ENCODE data around the gene ITIH5.
"Not testable (repeated sequence)": the region's sequence is repeated elsewhere in the genome, so short reads cannot be mapped to it uniquely, and the experiment has no call there.

The ITIH5 gene

DNA sequence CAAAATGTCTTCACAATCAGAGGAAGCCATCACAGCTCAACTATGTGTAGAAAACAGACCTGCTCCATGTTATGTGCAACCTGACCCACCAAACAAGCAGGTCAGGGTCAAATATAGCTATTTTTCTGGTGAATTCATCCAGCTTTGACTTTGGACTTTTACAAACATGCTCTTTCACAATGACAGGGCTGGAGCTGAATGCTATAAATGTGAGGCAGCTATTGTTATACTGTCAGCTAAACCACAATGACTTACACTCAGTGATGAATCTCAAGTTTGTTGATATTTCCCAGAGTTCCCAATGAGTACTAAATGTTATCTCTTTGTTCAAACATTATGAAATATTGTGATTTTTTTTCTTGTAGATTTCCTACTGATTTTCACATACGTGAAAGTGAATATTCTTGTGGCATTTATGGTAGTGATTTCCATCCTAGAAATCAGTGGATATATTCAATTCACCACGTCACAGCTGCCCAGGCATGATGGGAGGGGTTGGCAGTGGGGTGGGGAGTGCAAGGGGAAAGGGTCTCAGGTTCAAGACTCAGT is 33.9 kb upstream of the ITIH5 start:
- CTCF ChIA-PET, result no interaction called here
- no peak for DNase-seq (ENCODE audit: extremely low spot score)
- no peak for TF ChIP-seq CTCF (IDR thresholded peaks at IDR 0.05; ENCODE audit: control extremely low read depth, extremely low read depth, low read depth, missing control alignments)
- POLR2A ChIA-PET, result interaction anchor here (0.9 kb wide), 1 partner anchor 9 kb away, joined by 5 read pairs; no protein-coding TSS in a partner anchor

DNA sequence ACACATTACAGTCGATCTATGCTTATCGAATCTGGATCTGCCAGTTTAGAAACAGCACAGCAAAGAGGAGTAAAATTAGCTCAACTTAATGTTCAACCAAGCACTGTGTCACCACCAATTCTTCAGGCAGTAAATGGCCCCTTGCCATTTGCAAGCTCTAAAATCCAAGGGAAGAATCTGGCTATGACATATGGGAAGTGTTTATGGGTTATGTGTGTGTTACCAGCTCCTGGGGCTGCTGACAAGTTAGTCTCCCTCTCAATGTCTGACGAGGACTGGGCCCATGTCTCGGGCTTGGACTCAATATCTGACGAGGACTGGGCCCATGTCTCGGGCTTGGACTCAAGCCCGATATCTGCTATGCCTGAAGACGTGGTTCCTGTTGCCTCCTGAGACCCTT is 30.7 kb upstream of the ITIH5 start:
- ChIA-PET POLR2A (no interaction called here), CTCF (interaction anchor here (2.5 kb wide), 1 partner anchor 10 kb away, joined by 18 read pairs; no protein-coding TSS in a partner anchor)
- no peak for TF ChIP-seq CTCF (IDR thresholded peaks at IDR 0.05; ENCODE audit: control extremely low read depth, extremely low read depth, low read depth, missing control alignments)
- DNase-seq (ENCODE audit: extremely low spot score), result no peak

DNA sequence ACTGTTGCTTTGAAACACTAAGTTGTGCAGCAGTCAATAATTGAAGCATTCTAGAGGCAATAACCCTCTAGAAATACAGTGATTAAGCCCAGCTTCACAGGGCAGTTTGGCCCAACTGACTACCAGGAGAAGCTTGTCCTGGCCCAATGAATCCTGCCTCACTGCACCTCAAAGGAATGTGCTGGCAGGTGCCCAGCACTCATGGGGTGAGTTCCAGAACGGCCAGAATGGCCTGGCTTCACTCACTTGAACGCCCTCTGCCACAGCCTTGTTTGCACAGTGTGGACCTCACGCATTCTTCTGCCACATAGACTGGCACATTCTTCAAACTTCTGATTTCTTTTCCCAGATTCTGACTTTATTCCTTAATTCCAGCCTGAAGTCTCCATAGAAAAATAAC is 29.8 kb upstream of the ITIH5 start:
- no peak for TF ChIP-seq CTCF (IDR thresholded peaks at IDR 0.05; ENCODE audit: control extremely low read depth, extremely low read depth, low read depth, missing control alignments)
- DNase-seq (ENCODE audit: extremely low spot score), result no peak
- POLR2A ChIA-PET, result no interaction called here
- CTCF ChIA-PET, result no interaction called here

GRCh38 chr10:7693194-7693593 is 26.4 kb upstream of the ITIH5 start:
- CTCF ChIA-PET, result interaction anchor here (1.6 kb wide), 1 partner anchor 13 kb away, joined by 3 read pairs; no protein-coding TSS in a partner anchor
- POLR2A ChIA-PET; DNase-seq (ENCODE audit: extremely low spot score): not testable (repeated sequence)

DNA sequence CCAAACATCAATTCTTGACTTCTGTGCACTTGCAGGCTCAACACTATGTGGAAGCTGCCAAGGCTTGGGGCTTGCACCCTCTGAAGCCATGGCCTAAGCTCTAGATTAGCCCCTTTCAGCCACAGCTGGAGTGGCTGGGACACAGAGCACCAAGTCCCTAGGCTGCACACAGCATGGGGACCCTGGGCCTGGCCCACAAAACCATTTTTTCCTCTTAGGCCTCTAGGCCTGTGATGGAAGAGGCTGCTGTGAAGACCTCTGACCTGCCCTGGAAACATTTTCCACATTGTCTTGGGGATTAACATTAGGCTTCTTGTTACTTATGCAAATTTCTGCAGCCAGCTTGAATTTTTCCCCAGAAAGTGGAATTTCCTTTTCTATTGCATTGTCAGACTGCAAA is 25.6 kb upstream of the ITIH5 start:
- CTCF ChIA-PET, POLR2A ChIA-PET: not testable (repeated sequence)

DNA sequence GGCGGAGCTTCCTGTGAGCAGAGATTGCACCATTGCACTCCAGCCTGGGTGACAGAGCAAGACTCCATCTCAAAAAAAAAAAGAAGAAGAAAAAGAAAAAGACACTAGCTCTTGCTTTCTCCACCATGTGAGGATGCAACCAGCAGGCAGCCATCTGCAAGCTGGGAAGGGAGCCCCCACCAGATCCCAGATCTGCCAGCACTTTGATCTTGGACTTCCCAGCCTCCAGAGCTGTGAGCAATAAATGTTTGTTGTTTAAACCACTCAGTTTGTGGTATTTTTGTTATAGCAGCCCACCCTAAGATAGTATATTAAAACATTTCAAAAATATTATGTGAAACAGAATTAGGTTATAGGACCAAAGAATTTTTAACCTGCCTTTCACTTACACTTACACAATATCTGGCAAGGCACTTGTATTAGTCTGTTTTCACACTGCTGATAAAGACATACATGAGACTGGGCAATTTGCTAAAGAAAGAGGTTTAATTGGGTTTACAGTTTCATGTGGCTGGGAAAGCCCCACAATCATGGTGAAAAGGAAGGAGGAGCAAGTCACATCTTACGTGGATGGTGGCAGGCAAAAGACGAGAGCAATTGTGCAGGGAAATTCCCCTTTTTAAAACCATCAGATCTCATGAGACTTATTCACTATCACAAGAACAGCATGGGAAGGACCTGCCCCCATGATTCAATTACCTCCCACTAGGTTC is 24.3 kb upstream of the ITIH5 start:
- CTCF ChIA-PET; DNase-seq (ENCODE audit: extremely low spot score); POLR2A ChIA-PET: not testable (repeated sequence)

More for the DNA sequence above, 25.6 kb upstream of the ITIH5 start:
- DNase-seq (ENCODE audit: extremely low spot score), result not testable (repeated sequence)

DNA sequence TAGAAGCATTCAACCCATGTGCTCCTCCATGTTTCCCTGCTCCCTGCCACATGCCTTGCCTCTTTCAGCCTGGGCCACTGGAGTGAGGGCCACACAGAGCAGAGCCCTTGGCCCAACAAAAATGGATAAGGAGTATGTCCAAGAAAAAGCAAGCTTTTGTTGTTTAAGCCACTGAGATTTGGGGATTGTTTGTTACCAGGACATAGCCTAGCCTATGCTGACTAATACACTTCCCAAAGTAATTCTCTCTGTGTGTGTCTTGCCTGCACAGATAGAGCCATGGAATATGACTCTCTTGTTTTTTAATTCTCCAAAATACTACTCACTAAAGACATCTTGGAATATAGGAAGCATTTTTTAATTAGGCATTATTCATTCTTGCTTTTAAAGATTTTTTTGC is 22.8 kb upstream of the ITIH5 start:
- DNase-seq (ENCODE audit: extremely low spot score), result no peak
- POLR2A ChIA-PET, result no interaction called here
- CTCF ChIA-PET, result interaction anchor here (3.4 to 6.8 kb wide), 3 partner anchors 9 to 166 kb away, joined by 16 to 82 read pairs (median 18); no protein-coding TSS in a partner anchor
- no peak for TF ChIP-seq CTCF (IDR thresholded peaks at IDR 0.05; ENCODE audit: control extremely low read depth, extremely low read depth, low read depth, missing control alignments)

DNA sequence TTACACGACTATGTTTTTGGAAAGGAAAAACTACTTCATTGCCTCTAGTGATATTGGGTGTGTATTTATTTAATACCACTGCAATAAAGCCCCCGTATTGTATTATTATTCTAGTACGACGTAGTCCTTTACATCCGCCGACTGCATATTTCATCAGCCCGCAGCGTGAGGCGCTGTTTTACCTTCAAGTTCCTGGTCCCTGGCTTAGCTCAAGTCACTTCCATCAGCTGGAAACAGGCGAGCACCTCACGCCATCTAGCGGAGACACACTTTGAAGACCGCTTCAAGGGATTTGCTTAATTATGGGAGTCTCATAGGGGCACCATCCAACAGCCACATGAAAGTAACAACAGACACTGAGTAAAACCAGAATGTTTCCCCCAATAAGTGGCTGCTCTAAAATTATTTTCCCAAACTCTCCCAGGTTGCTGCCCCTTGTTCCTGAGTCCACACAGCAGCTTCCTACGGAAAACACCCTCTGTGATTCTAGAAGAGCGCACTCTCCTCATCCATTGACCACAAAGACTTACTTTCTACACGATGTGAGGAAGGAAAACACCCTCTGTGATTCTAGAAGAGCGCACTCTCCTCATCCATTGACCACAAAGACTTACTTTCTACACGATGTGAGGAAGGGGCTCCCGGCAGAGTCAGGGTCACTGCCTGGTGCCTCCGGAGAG is 20.6 kb upstream of the ITIH5 start:
- ChIA-PET CTCF (interaction anchor here (0.6 to 6.8 kb wide), 31 partner anchors 8 to 1522 kb away, joined by 3 to 82 read pairs (median 3); partner anchors contain the start of gene ITIH2), POLR2A (no interaction called here)
- TF ChIP-seq CTCF (IDR thresholded peaks at IDR 0.05; ENCODE audit: control extremely low read depth, extremely low read depth, low read depth, missing control alignments), result peak; percentile 87
- DNase-seq (ENCODE audit: extremely low spot score), result peak; percentile 78
